Measurements from ENCODE around the gene TMEM132D. TPM values are rescaled to one million over a fixed set of nuclear protein-coding genes. Genes with fewer than 3 reads are reported as not detected.

The TMEM132D gene
- total and polyA plus RNA-seq, 2 of the 8 experiments (the other 6 are each of a cell fraction or from before 2014, with no cell fraction given), result 3.5 to 10.1 TPM

- Histone ChIP-seq H3K18ac (ENCODE audit: extremely low read depth, low read length) (no peak overlapping the region), H2BK12ac (ENCODE audit: low read depth, low read length) (no peak overlapping the region), H3K23me2 (ENCODE audit: low read depth, low read length) (no peaks in the 10 kb centered on the region), H2BK5ac (ENCODE audit: low read depth, low read length) (no peak overlapping the region), H3K14ac (ENCODE audit: insufficient read length) (no peak overlapping the region), H4K8ac (ENCODE audit: extremely low read depth, insufficient read depth, low read length) (no peak overlapping the region), H4K20me1 (replicated peaks in 1 of 2; ENCODE audit: control insufficient read depth in 1 of 2, insufficient read depth in 2 of 2, low read length in 2 of 2) (no peaks in the 10 kb centered on the region), H3K23ac (ENCODE audit: insufficient read length) (no peak overlapping the region), H3K4ac (replicated peaks; ENCODE audit: insufficient read length, low read depth, low read length) (no peak overlapping the region), H3K27me3 (replicated peaks in 1 of 4; ENCODE audit: control insufficient read depth in 3 of 4, extremely low read depth in 1 of 4, insufficient read depth in 3 of 4, low read length in 3 of 4) (no peaks in the 10 kb centered on the region), H3K56ac (replicated peaks; ENCODE audit: insufficient read length, low read depth, low read length) (no peak overlapping the region), H4K5ac (ENCODE audit: insufficient read length, low read depth, low read length) (no peak overlapping the region), H3K27ac (ENCODE audit: low read depth, low read length) (no peak overlapping the region), H3K36me3 (ENCODE audit: control insufficient read depth in 2 of 4, insufficient read depth in 4 of 4, low read length in 3 of 4) (no peaks in the 10 kb centered on the region), H3K4me1 (replicated peaks in 1 of 4; ENCODE audit: control insufficient read depth in 3 of 4, insufficient read depth in 4 of 4, low read length in 3 of 4) (peaks cover 0 to 6% (median 0%) of the 10 kb centered on the region in 4 experiments; a peak in 2 of 7 replicates), H3K9me3 (ENCODE audit: insufficient read depth in 2 of 2, low read depth in 1 of 2, low read length in 1 of 2) (no peaks in the 10 kb centered on the region), H3K79me1 (ENCODE audit: low read depth, low read length) (no peaks in the 10 kb centered on the region; the same call in 1 of the 2 replicates), H3K79me2 (ENCODE audit: control insufficient read depth in 1 of 2, insufficient read depth in 2 of 2, low read length in 2 of 2) (no peaks in the 10 kb centered on the region), H3K4me2 (ENCODE audit: insufficient read depth in 1 of 2, low read depth in 2 of 2, low read length in 2 of 2) (no peak overlapping the region), H2BK20ac (ENCODE audit: low read length) (no peak overlapping the region), H2AFZ (ENCODE audit: low read length) (no peak overlapping the region), H2BK15ac (ENCODE audit: low read length) (no peak overlapping the region), H2BK120ac (replicated peaks; ENCODE audit: low read depth, low read length) (no peak overlapping the region), H3K9ac (replicated peaks in 1 of 4; ENCODE audit: extremely low read depth in 1 of 4, low read depth in 3 of 4, low read length in 3 of 4) (no peak overlapping the region), H3K4me3 (ENCODE audit: extremely low read depth in 1 of 4, insufficient read depth in 2 of 4, low read depth in 3 of 4, low read length in 4 of 4) (no peak overlapping the region), H4K91ac (replicated peaks; ENCODE audit: insufficient read length, low read length) (no peak overlapping the region), H2AK5ac (ENCODE audit: low read depth, low read length) (no peak overlapping the region)
- POLR2A ChIA-PET (ENCODE audit: partially characterized antibody), result no interaction called here
- FAIRE-seq, result no peak
- CTCF ChIA-PET (ENCODE audit: partially characterized antibody), result interaction anchor here (0.7 to 0.9 kb wide), 2 partner anchors 12 to 131 kb away, joined by 3 read pairs; no protein-coding TSS in a partner anchor
- 88% methylated on average over 1 of the region's 1 CpG; no CpG with 5 or more reads in 1 of the 2 experiments for WGBS, 2 experiments (ENCODE audit: extremely low coverage in 1 of 2, insufficient coverage in 1 of 2, insufficient read length in 1 of 2, insufficient replicate concordance in 2 of 2, low coverage in 1 of 2, low lambda C conversion rate in 2 of 2, missing lambda C conversion rate in 1 of 2)
- no peak for DNase-seq (ENCODE audit: low read depth in 1 of 2, low spot score in 2 of 2)
- no peak for TF ChIP-seq CREB1 (IDR thresholded peaks at IDR 0.05)
- no peak for TF ChIP-seq CBX5 (IDR thresholded peaks at IDR 0.05; ENCODE audit: low read depth, low read length)
- no peak for TF ChIP-seq TCF12 (IDR thresholded peaks at IDR 0.05; ENCODE audit: low read depth, low read length)
- TF ChIP-seq CTBP2 (IDR thresholded peaks at IDR 0.05; ENCODE audit: borderline replicate concordance, insufficient read depth, insufficient read length, low read length), result no peak
Observed at GRCh38 chr12:129489100-129489676, 414.6 kb downstream of the TMEM132D start.

Measured in H1 (cell line).